NCI-H1930 (cell line): ENCODE measurements around the gene RAD51B.
"Not testable (repeated sequence)": the region's sequence is repeated elsewhere in the genome, so short reads cannot be mapped to it uniquely, and the experiment has no call there.

Experiments
- DNase-seq, 2 experiments: peaks; one replicate each; lab custom pipeline; 2025; lab: John Stamatoyannopoulos, UW

Gene RAD51B

DNA sequence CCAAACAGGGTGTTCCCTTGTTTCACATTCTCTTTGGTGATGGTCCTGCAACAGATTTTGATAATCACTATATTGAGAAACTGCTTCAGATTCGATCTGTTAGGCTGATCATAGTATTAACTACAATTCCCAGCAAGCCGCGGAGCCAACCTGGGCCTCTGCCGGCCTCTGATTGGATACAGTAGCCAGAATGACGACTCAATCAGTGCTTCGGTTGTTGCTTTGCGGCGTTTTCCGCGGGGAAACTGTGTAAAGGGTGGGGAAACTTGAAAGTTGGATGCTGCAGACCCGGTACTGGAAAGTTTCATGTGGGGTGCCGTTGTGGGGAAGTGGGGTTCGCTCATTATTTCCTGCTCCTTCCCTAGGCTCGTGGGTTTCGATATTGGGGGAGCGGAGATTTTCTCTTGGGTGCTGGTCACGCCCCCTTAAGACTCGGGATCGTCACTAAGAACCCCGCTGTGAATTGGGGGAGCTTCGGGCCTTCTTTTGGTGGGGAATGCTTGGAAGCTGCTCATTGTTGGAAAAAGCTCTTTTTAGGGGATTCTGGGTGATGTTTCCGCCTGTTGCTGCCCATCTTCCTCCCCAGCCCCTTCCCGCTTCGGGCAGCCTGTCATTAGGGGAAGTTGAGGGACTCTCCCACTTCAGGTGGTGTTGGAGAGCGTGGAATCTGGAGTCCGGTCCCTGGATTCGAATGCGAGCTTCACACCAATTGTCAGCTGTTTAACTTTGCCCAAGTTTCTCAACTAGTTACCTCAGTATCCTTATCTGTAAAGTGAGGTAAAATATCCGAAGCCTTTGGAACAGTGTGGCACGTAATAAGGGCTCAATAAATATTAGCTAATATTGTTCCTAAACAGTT, at the start of gene RAD51B:
Gene RAD51B, plus strand, starts transcription at position 217 of the 859 bp plus-strand sequence.
- peak; percentile 78 to 89 for DNase-seq

DNA sequence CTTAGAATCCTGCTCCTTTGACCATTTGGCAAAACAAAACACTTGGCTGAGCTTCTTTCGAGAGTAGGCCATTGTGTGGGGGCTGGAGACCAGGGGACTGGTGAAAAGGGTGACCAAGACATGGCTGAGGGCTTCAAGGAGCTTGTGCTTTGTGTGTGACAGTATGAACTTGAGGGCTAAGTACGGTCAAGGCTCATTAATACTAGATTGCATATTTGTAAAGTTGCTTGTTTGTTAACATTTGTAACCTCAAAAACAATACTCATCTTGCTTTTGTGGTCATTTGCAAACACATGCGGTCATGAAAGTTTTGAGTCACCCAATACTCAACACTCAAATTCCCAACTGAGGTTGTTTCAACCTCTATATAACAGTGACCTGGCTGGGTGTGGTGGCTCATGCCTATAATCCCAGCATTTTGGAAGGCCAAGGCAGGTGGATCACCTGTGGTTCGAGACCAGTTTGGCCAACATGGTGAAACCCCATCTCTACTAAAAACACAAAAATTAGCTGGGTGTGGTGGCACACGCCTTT, 45.7 kb upstream of the RAD51B start:
- DNase-seq, result no peak

DNA sequence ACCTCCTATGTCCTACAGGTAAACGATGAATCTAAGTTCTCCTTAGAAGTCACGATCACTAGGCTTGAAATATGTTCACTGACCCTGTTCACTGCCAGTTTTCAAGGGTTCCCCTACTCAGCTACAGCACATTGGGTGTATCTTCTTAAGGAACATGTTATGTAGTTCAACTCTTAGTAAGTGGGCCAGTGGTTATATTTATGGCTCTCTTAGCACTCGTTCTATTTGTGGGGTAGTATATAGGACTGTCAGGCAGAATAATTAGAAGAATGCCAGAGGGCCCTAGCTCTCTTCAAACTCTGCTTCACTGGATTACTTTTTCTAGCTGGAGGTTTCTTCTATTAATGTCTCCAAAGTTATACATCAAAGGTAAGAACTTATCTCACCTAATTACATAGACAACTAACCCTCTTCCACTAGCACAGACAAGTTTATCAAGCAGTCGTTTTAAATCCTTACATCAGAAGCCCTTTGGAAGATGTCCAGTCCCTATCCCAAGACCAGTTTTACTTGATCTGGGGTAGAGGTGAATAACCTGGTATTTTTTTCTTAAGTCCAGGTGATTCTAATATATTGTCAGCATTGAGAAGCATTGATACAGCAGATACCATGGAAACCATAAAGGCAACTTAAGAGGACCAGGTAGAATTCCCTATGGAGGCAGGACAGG, 42.8 kb upstream of the RAD51B start:
- DNase-seq, result no peak

DNA sequence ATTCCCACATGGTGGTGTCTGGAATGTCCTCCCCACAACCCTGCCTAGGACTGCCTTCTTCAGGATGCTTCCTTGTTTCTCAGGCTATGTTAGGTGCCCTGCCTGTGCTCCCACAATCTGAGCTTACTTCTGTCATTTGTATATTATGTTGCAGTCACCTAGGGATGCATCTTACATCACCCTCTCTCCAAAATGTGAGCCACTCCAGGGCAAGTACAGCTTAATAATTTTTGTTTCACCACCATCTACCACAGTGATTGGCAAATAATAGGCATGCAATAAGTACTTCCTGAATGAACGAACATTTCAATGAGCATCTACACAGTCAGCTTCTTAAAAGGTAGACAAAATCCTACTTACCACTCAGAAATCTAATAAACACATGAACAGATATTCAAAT, 40.8 kb upstream of the RAD51B start:
- DNase-seq, result no peak

DNA sequence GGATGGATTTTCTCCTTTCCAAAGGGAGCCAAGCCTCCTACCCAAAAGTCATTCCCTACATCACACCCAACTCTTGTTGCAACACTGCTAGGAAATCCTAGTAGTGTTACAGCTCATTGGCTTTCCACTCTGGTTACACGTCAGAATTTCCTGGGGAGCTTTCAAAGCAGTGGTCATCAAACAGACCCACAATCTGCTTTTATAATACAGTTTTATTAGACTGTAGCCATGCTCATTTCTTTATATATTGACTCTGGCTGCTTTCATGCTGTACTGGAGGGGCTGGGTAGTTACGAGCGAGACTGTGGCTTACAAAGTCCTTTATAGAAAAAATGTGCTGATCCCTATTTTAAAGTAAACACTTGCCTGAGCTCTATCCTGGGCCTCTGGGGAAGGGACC, 37.5 kb upstream of the RAD51B start:
- DNase-seq, result no peak

DNA sequence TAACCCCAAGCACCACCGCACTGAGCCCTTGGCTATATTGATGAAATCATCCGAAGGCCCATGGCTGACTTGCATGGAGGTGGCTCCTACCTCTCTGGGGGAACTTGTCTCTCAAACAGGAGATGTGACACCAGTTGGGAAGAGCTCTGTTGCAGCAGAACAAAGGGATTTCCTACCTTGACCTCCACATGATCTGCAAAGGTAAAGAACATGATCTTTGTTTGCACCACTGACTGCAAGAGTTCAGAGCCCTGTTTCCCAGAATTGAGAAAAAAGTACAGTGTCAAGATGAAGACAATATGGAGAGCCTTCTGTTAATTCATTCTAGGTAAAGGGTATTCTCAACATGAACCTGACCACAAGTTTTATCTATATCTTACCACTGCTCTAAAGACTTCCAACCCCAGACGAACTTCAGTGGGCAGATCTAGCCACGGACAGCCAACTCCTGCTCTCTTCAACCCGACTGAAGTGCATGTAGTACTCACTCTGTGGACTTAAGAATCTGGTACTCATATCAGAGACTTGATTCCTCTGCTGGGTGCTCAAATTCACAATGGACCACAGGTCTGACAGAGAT, 35.2 kb upstream of the RAD51B start:
- DNase-seq, result no peak

DNA sequence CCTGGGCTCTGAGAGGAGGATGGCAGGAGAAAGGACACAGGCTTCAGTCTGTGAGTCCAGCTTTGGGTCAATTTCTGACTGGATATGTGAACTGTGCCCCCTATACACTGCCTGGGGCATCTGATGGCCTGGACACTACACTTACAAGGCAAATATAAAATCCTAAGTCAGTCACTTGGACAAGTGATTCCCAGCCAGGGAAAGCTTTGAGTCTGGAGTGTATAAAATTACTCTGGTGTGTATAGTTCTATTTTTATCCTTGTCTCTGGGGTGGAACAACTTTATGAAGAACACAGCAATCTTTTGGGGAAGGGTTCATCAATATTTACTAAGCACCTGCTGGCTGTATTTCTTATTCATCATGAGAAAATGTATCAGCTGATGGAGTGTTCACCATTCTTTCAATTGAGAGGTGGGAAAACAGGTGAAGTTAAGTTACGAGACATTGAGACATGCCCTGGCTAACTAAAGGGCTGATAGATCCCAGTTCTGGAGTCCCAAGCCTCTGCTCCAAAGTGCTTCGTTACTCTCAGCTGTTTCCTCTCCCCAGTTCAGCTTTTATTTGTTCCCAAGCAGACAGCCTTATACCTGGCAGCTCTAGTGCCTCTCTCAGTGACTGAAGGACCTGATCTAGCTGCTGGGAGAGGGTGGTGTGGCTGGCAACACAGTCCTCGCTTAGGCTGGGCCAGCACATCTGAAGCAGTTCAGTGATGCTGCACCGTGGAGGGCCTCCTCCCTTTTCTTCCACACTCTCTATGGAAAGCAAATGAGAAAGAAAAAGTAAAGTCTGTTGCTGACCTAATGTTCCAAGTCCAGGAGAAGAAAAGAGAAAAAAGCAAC, 34.1 kb upstream of the RAD51B start:
- no peak for DNase-seq

DNA sequence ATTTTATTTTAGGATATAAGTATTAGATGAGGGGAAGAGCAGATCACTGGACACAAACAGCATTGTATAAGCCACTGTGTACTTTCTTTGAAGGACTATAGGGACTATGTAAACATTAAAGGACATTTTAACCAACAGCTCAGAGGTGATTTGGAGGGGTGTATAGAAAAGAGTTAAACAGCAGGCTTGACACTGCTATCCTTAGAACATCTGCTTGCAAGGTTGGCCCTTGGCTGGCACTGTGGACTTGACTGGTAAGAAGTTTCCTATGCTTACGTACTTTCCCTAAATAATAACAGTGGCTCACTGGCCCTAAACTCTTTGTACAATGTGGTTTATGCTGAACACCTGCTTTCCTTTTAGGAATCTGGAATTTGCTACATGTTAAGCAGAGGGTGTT, 31.9 kb upstream of the RAD51B start:
- DNase-seq, result no peak

DNA sequence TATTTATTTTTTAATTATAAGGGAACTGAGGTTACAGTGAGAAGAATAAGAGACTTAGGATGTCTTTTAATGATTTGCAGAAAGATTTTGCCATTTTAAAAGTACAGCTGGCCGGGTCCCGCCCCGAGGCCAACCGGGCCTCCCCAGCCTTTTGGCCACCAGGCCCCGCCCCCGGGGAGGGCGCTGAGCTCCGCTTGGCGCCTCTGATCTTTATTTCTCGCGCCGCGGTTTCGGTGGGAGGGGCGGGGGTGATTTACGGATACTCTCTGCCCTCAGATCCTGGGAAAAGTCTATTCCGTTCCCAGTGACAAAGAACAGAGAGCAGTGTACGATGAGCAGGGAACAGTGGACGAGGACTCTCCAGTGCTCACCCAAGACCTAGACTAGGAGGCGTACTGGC, 20.8 kb upstream of the RAD51B start:
- no peak for DNase-seq

DNA sequence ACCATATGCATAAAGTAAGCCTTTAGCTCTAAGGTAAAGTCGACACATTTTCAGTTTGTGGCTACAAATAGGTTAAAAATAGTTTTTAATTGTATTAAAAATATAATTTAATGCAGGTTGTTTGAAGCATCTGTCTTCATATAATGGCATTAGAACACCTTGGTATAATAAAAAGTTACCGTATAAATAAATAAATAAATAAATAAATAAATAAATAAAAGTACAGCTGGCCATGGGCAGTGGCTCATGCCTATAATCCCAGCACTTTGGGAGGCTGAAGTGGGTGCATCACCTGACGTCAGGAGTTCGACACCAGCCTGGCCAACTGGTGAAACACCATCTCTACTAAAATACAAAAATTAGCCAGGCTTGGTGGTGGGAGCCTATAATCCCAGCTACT, 18.8 kb upstream of the RAD51B start:
- DNase-seq, result no peak

DNA sequence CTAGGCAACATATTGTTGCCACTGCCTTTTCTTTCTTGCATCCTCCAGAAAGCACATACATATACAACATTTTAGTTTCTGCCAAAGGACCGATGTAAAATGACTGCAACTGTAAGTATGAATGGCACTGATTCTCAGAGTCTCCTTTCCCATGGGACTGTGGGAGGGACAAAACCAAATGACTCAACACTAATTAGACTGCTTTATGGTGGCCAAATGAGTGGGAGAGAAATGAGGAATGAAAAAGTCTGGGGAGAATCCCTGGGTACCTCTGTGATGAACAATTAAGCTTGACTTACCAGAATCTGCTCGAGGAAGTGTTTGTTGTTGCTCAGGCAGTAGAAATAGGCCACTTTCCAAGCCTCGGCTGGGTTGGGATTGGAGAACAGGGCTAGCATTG, 13.3 kb upstream of the RAD51B start:
- no peak for DNase-seq

DNA sequence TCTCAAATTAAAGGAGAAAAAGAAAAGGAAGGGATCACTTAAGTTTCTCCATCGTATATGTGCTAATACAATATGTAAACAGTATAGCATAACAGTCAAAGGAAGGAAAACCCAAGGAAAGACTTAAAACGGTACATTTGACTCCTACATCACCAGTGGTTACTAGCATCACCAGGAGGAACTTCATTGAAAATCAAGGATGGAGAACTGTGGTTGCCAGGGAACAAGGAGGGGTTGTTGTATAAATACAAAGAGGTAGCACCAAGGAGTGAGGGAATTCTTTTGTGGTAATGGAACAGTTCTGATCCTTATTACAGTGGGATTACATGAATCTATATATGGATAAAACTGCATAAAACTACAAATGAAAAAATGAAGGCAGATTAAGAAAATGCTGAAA, 4.8 kb upstream of the RAD51B start:
- no peak for DNase-seq

DNA sequence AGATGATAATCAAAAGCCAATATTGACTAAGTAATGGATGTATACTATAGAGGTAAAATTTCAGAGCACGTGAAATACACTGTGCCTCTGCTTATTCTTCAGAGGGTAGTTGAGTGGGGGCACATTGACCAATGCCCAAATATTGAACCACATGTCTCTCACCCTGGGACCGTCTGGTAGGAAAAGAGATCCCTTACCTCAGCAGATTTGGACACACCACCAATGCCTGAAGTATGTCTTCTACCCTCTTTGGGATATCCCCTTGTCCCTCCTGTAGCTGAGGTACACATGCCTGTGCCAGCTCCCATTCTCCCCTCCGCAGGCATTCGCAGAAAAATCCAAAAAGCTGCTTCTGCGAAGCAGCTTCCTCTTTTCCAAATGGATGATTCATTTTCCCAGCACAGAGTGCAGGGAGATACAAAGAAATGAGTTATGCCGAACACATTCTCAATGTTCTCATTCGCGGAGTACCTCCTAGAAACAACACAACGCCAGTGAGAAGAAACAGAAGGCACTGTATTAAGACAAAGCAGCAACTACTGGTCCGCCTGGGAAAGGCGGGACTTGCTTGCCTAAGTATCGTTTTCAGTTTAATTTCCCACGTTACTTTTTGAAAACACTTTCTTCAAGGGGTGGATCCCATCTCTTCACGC, 3.9 kb upstream of the RAD51B start:
- DNase-seq, result no peak

DNA sequence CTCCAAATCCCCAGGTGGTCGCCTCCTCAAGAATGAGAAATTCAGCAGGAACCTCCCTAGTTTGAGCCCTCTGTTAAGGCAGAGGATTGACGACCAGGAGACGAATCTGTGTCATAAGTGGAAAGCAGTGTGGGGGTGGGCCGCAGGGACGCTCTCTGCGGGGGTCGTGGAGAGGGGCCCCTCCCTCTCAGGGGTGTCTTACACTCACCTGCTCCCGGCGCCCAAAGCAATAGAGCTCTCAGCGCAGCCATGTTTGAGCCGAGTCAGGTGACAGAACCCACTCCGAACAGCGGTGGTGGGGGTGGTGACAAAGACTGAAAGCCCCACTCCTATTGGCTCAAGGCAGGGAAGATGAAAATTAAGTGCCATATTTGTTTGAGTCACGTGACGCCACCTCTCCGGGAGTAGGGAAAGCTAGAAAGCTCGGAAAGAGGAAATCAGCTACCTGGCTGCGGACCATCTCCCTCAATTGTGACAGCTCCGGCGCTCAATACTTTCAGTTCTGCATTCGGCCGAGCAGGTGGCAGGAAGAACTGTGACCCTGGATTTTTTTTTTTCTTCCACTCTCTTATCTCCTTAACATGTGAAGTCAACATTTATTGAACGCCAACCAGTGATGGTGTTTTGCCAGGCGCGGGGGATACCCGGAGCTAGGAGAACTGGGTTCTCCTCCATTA, 3.1 kb upstream of the RAD51B start, which contains the start of gene ZFYVE26:
Gene ZFYVE26, minus strand, starts transcription at position 265 of the 677 bp plus-strand sequence. CDS start 627 bp downstream, outside the sequence.
- DNase-seq, result peak; percentile 92

DNA sequence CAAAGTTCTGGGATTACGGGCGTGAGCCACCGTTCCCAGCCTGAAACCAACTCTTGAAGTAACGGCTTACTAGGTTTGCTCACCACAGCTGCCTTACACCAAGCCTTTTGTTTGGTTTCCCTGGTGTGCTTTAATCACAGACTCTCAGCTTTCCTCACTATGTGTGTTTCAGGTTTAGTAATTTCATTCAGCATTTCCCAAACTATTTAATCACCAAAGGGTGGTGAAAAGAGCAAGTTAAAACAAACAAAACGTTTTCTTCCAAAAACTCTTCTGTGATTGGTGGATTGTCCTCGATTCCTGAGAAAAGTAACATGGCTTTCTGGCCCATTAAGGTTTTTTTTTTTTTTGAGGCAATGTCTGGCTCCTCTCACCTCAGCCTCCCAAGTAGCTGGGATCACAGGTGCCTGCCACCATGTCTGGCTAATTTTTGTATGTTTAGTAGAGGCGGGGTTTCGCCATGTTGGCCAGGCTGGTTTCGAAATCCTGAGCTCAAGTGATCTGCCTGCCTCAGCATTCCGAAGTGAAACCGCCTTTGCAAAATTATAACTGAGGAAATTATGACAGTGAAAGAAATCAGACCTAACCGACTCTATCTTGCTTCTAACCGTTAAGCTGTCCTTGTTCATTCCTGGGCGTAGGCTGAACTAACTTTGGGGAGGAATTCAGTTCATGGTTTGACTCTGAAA, 1.7 kb upstream of the RAD51B start:
- no peak for DNase-seq

DNA sequence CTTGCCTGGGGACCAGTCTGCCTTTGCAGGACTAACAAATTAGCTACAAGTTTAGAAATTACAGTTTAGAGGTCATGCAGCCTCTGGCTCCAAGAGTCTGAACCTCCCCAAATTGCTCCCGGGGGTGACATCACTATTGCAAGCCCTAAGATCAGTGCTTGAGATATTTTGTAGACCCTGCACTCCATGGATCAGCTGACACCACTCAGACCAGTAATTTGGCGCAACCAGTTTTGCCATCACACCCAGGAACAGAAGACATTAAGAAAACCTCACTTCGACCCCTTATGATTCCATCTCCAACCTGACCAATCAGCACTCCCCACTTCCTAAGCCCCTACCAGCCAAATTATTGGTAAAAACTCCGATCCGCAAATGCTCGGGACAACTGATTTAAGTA, 1.1 kb upstream of the RAD51B start:
- DNase-seq, result not testable (repeated sequence)

DNA sequence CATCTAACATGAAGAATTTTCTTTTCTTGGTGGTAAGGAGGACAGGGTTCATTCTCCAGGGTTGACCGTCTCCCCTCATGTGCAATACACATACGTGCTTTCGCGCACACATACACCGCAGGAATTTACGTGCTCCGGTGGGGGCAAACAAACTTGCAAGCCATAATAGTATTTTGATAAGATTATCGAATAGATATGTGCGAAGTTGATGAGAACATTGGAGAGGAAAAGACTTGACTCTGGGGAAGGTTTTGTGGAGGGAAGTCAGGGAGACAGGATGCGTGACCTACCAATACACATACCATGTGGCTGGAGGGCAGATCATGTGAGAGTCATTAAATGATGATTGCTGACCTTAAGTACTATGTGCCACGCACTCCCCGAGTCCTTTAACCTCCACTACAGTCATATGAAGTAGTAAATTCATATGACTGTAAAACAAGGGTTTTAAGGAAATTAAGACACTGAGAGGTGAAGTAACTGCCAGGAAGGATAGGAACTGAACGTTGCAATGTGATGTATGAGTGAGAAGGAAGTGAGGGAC, 921 bp downstream of the RAD51B start:
- no peak for DNase-seq

DNA sequence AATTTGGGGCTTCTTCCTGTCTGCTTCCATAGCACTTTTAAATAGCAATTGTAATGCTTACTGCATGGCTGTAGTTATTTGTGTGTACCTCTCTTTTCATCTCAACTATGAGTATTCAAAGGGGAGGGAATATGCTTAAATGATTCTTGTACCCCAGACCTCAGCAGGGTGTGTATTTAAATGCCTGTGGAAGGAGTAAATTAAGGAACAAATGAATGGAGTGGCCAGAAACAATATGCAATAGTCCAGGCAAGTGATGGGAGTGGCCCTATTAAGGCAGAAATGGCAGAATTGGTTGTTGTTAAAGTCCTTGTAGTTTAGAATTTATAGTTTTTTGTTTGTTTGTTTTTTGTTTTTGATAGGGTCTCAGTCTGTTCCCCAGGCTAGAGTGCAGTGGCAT, 1.5 kb downstream of the RAD51B start:
- DNase-seq, result no peak

DNA sequence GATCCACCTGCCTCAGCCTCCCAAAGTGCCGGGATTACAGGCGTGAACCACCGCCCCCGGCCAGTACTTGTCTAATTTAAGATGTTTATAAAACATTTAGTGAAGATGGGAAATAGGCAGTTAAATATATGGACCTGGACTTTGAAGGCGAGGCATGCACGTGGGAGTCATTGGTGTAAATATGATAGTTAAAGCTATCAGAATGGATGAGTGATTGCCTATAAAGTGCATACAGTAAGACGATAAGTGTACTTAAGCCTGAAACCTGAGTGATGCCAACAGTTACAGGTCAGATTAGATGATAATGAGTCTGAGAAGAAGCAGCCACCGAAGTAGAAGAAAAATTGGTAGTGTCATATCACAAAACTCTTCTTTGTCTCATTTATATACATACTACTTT, 11.5 kb downstream of the RAD51B start:
- no peak for DNase-seq

DNA sequence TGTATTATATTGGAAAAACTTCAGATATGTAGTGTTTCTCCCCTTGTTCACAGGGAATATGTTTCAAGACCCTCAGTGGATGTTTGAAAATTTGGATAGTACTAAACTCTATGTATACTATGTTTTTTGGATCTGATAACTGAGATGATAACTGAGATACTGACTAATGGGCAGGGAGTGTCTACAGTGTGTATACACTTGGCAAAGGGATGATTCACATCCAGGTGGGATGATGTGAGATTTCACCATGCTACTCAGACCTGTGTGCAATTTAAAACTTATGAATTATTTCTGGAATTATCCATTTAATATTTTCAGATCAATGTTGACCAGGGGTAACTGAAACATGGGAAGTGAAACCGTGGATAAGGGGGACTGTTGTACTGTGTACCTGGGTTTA, 13.8 kb downstream of the RAD51B start:
- DNase-seq, result no peak
